Type B pancreatic cell (in vitro differentiated cells): ENCODE measurements around the gene CDC14B. TPM values are rescaled to one million over a fixed set of nuclear protein-coding genes. Genes with fewer than 3 reads are reported as not detected.
A peak's percentile ranks its signal among the peaks of the same experiment; 100 is the strongest.

Experiments used
- DNase-seq: peaks from one replicate; pipeline ENCODE4 v3.0.0; 2021; ENCODE audit warnings: mixed read lengths; ENCODE audit not compliant: unreplicated experiment; ENCODE audit errors: extremely low spot score
- H3K27ac Mint-ChIP-seq: 2 replicates; pipeline ENCODE4 v1.8.0; 2021; ENCODE audit warnings: mild to moderate bottlenecking, mixed read lengths
- H3K27me3 Mint-ChIP-seq: 2 replicates; pipeline ENCODE4 v1.8.0; 2021; ENCODE audit warnings: mixed read lengths
- H3K36me3 Mint-ChIP-seq: 2 replicates; pipeline ENCODE4 v1.8.0; 2021; ENCODE audit warnings: mixed read lengths
- H3K4me1 Mint-ChIP-seq: one replicate; pipeline ENCODE4 v1.8.0; 2021; ENCODE audit warnings: mixed read lengths; ENCODE audit not compliant: unreplicated experiment
- H3K4me3 Mint-ChIP-seq: 2 replicates; pipeline ENCODE4 v1.8.0; 2021; ENCODE audit warnings: mild to moderate bottlenecking, mixed read lengths
- H3K9me3 Mint-ChIP-seq: 2 replicates; pipeline ENCODE4 v1.8.0; 2021; ENCODE audit warnings: mixed read lengths
- total RNA-seq: library from RNA; stranded (reverse); gene quantifications from 2 replicates; pipeline ENCODE4 v1.2.1, GENCODE V29; 2021; ENCODE audit warnings: low replicate concordance
- TF ChIP-seq, protein P1 (sequence below): fragments of 200-600 bp; sonication (generic); conservative IDR thresholded peaks from 2 replicates; pipeline ENCODE4 v1.5.0; 2021; ENCODE audit warnings: antibody characterized with exemption, mild to moderate bottlenecking

The CDC14B gene
- total RNA-seq, 1 donor from 2014 or later = 24.8 TPM

DNA sequence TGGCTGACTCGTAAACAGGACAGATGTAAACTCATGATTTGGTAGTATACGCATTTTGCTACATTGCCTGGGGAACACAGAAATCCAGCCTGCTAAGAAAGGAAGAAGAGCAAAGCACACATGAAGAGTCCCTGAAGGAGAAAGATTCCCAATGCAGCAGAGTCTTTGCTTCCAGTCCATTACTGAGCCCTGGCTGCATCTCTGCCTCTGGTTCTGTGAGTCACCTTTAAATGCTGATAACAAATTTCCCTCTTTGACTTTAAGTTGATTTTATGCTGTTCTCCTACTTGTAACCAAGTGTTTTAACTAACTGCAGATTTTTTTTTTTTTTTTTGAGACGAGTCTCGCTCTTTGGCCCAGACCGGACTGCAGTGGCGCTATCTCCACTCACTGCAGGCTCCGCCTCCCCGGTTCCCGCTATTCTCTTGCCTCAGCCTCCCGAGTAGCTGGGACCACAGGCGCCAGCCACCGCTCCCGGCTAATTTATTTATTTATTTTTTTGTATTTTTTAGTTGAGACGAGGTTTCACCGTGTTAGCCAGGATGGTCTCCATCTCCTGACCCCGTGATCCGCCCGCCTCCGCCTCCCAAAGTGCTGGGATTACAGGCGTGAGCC is 44.0 kb upstream of the CDC14B start:
- TF ChIP-seq, protein P1, sequence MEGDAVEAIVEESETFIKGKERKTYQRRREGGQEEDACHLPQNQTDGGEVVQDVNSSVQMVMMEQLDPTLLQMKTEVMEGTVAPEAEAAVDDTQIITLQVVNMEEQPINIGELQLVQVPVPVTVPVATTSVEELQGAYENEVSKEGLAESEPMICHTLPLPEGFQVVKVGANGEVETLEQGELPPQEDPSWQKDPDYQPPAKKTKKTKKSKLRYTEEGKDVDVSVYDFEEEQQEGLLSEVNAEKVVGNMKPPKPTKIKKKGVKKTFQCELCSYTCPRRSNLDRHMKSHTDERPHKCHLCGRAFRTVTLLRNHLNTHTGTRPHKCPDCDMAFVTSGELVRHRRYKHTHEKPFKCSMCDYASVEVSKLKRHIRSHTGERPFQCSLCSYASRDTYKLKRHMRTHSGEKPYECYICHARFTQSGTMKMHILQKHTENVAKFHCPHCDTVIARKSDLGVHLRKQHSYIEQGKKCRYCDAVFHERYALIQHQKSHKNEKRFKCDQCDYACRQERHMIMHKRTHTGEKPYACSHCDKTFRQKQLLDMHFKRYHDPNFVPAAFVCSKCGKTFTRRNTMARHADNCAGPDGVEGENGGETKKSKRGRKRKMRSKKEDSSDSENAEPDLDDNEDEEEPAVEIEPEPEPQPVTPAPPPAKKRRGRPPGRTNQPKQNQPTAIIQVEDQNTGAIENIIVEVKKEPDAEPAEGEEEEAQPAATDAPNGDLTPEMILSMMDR = no peak
- DNase-seq = peak; percentile 50
- Mint-ChIP-seq H3K36me3 (no peaks in the 10 kb centered on the region), H3K27me3 (no peaks in the 10 kb centered on the region), H3K4me1 (no peaks in the 10 kb centered on the region), H3K4me3 (no peak overlapping the region), H3K9me3 (no peaks in the 10 kb centered on the region), H3K27ac (no peak overlapping the region)

DNA sequence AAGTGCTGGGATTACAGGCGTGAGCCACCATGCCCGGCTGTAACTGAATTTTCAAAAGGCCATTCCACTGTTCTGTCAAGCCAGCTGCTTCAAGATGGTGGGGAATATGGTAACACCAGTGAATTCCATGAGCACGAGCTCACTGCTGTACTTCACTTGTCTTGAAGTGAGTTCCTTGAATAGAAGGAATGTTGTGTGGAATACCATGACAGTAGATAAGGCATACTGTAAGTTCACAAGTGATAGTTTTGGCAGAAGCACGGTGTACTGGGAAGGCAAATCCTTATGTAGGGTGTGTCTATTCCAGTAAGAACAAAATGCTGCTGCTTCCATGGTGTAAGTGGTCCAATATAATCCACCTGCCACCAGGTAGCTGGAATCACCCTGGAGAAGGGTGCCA is 42.1 kb upstream of the CDC14B start:
- Mint-ChIP-seq H3K4me1 (no peaks in the 10 kb centered on the region), H3K9me3 (no peaks in the 10 kb centered on the region), H3K4me3 (no peak overlapping the region), H3K36me3 (no peaks in the 10 kb centered on the region), H3K27ac (no peak overlapping the region), H3K27me3 (peaks cover 9% of the 10 kb centered on the region)
- TF ChIP-seq, protein P1 = no peak
- no peak for DNase-seq

DNA sequence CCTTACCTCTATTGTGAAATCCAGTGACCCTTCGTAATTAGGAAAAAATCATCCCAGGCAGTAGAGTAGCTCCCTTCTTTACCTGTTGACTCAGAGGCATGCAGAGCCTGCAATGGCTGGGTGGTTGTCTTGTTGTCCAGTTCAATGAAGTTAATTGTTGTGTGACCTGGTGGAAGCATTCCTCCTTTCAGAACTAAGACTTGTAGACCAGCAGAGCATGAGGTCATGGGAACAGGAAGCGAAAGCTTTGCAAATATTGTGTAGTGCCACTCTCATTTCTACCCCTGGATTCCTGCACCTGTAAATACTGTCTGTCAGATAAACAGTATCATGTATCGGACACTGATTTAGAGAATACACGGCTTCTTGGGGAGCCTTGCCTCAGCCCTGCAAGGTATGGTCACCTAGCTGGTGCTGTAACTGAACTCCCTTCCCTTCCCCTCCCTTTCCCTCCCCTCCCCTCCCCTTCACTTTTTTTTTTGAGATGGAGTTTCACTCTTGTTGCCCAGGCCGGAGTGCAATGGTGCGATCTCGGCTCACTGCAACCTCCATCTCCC is 41.1 kb upstream of the CDC14B start:
- no peak for DNase-seq
- peaks cover 9% of the 10 kb centered on the region for H3K27me3 Mint-ChIP-seq
- H3K4me3 Mint-ChIP-seq = no peak overlapping the region
- no peak overlapping the region for H3K27ac Mint-ChIP-seq
- no peaks in the 10 kb centered on the region for H3K4me1 Mint-ChIP-seq
- TF ChIP-seq, protein P1 = no peak
- no peaks in the 10 kb centered on the region for H3K36me3 Mint-ChIP-seq
- H3K9me3 Mint-ChIP-seq = no peaks in the 10 kb centered on the region

DNA sequence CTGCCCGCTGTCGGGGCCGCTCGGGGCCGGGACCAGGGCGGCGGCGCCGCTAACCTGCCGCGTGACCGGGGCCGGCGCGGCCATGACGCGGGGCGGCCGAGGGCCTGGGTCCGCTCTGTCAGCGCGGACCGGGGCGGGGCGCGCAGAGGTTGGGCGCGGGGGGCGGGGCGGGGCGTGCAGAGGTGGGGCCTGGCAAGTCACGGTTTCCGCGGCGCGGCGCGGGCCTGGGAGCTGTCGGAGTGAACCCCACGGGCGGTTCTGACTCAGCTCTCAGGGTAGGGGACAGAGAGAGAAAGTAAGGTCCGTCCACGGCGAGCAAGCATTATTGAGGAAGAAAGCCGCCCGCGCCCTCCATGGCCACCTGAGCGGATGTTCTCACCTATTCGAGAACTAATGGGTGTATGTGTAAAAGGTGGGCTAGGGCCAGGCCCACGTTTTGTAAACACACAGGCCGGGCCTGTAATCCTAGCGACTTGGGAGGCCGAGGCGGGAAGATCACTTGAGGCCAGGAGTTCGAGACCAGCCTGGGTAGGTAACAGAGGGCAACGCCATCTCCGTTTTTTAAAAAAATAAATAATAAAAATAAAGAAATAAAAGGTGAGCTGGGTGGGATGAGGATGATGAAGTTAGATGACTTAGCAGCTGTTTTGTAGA is 35.7 kb upstream of the CDC14B start, which contains the start of gene PRXL2C:
Gene PRXL2C, minus strand, starts transcription at position 120 of the 654 bp plus-strand sequence. Its CDS starts 36 bp downstream, at position 84.
- peaks cover 9% of the 10 kb centered on the region for H3K27me3 Mint-ChIP-seq
- TF ChIP-seq, protein P1 = no peak
- no peaks in the 10 kb centered on the region for H3K9me3 Mint-ChIP-seq
- H3K27ac Mint-ChIP-seq = peak within 1 kb of the TSS; percentile 94
- H3K4me1 Mint-ChIP-seq = peaks cover 6% of the 10 kb centered on the region
- DNase-seq = no peak
- peak within 1 kb of the TSS; percentile 91 for H3K4me3 Mint-ChIP-seq
- no peaks in the 10 kb centered on the region for H3K36me3 Mint-ChIP-seq

DNA sequence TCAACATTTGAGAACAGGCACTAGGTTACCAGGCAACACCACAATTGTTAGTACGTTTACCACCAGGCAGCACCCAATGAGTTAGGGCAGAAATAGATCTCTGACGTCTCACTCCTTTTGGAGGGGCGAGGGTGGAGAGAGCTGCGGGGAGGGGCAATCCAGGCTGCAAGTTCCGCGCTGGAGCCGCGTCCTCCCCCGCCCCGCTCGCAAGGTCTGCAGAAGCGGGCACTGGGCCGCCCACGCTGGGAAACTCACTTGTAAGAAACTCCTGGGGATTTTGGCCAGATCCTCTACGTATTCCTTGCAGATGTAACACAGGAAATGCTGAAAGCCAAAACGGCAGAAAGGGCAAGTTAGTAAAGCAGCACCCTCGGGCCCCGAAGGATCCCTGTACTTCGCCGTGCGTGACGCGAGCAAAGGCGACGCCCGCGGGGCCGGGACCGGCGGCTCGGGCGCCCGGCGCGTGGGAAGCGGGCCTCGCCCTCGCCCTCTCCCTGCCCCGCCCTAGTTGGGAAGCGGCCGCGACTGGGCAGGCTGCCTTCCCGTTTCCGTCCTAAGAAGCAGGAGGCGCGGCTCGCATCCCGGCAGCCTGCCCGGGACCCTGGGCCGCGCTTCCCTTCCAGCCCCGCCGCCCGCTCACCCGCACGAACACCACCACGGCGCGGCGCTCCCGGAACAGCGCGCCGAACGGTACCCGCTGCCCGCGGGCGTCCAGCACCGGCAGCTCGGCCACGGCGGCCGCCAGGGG is 35.0 kb upstream of the CDC14B start:
- Mint-ChIP-seq H3K9me3 (no peaks in the 10 kb centered on the region), H3K4me1 (peaks cover 6% of the 10 kb centered on the region)

More for the DNA sequence above, 35.0 kb upstream of the CDC14B start:
- Mint-ChIP-seq H3K27me3 (peaks cover 9% of the 10 kb centered on the region), H3K4me3 (peak overlapping the region; percentile 90), H3K27ac (peak overlapping the region; percentile 94), H3K36me3 (peaks cover 6% of the 10 kb centered on the region)
- DNase-seq = peak; percentile 79
- TF ChIP-seq, protein P1 = peak; percentile 56
